ENCODE measurements around the gene EDRF1.

DNA sequence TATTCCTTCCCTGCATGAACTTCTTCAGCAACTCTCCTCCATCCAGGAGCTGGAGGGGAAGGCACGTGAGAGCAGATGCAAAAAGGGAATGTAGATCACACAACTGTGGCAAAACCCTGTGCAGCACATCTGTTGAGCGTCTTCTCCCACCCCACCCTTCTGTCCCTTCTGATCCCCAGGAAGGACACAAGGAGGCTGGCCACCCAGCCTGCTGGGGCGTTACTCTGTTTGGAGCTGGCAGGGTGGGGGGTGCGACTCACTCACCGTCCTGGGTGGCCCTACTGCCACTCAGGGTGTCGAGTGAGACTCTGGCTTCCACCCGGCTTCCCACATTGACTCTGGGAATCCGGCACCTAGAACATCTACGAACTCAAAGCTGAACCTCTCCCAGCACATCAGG is 66.3 kb downstream of the EDRF1 start:
- TF ChIP-seq CTCF (IDR thresholded peaks at IDR 0.05) (no peak), POLR2AphosphoS5 (IDR thresholded peaks at IDR 0.05) (no peak)
